Left ventricle myocardium inferior (tissue), 1 donor: ENCODE results near the gene SLC1A1. TPM values are rescaled to one million over a fixed set of nuclear protein-coding genes. Genes with fewer than 3 reads are reported as not detected.

Experiments
- DNase-seq: peaks from one replicate; pipeline ENCODE4 v3.0.0-alpha.2; 2020
- H3K27ac ChIP-seq: fragments of 200-600 bp; replicated peaks from 2 replicates; pipeline ENCODE4 v1.8.0; 2021
- H3K27me3 ChIP-seq: fragments of 200-600 bp; 2 replicates; pipeline ENCODE4 v1.8.0; 2021; ENCODE audit warnings: low read depth
- H3K36me3 ChIP-seq: fragments of 200-600 bp; 2 replicates; pipeline ENCODE4 v1.8.0; 2021
- H3K4me1 ChIP-seq: fragments of 200-600 bp; 2 replicates; pipeline ENCODE4 v1.8.0; 2021
- H3K4me3 ChIP-seq: fragments of 200-600 bp; 2 replicates; pipeline ENCODE4 v1.8.0; 2021; ENCODE audit warnings: mild to moderate bottlenecking, moderate library complexity
- H3K9me3 ChIP-seq: fragments of 200-600 bp; replicated peaks from 2 replicates; pipeline ENCODE4 v1.8.0; 2021
- CTCF ChIP-seq: fragments of 200-600 bp; IDR thresholded peaks from 2 replicates; pipeline ENCODE4 v1.8.0; 2021; ENCODE audit warnings: antibody characterized with exemption, mild to moderate bottlenecking, borderline replicate concordance
- intact Hi-C: fragments of 100-400 bp; cut with micrococcal nuclease; formaldehyde crosslinking; loops from one replicate; pipeline ENCODE4 v1.11.0; 2022
- total RNA-seq: library from RNA; stranded (reverse); fragmentation: NEBNext Ultra II Directional; extraction: Animal tissue kit (Norgen Biotek cat#: 25700); gene quantifications from one replicate; pipeline ENCODE4 v1.2.1, GENCODE V29; 2021
- donor health status: DM: no; HTN: yes; CAD: no; lungs with severe emphysema.

The SLC1A1 gene
- total RNA-seq, 1 donor from 2014 or later: 3.1 TPM

- Histone ChIP-seq H3K27ac (peak overlapping the region; percentile 19), H3K27me3 (no peaks in the 10 kb centered on the region), H3K4me3 (no peak overlapping the region), H3K4me1 (peaks cover 67% of the 10 kb centered on the region), H3K9me3 (no peaks in the 10 kb centered on the region), H3K36me3 (no peaks in the 10 kb centered on the region)
- no peak for TF ChIP-seq CTCF
- intact Hi-C loops: no loop called here
- DNase-seq: no peak
Measured at GRCh38 chr9:4547016-4547415, 56.7 kb downstream of the SLC1A1 start.

- Histone ChIP-seq H3K27ac (peak overlapping the region; percentile 71), H3K9me3 (no peaks in the 10 kb centered on the region), H3K27me3 (no peaks in the 10 kb centered on the region), H3K4me1 (peaks cover 82% of the 10 kb centered on the region), H3K4me3 (no peak overlapping the region), H3K36me3 (no peaks in the 10 kb centered on the region)
- peak; percentile 22 for DNase-seq
- TF ChIP-seq CTCF: peak; percentile 52
- intact Hi-C loops: no loop called here
Measured at GRCh38 chr9:4548811-4549725, 58.8 kb downstream of the SLC1A1 start.

- TF ChIP-seq CTCF: no peak
- Histone ChIP-seq H3K9me3 (no peaks in the 10 kb centered on the region), H3K4me1 (peaks cover 89% of the 10 kb centered on the region), H3K27me3 (no peaks in the 10 kb centered on the region), H3K27ac (peak overlapping the region; percentile 71), H3K36me3 (no peaks in the 10 kb centered on the region), H3K4me3 (no peak overlapping the region)
- intact Hi-C loops: no loop called here
- DNase-seq: no peak
Measured at GRCh38 chr9:4549751-4550295, 59.6 kb downstream of the SLC1A1 start.

- Histone ChIP-seq H3K36me3 (no peaks in the 10 kb centered on the region), H3K9me3 (no peaks in the 10 kb centered on the region), H3K27ac (peak overlapping the region; percentile 71), H3K27me3 (no peaks in the 10 kb centered on the region), H3K4me3 (no peak overlapping the region), H3K4me1 (peaks cover 93% of the 10 kb centered on the region)
- intact Hi-C loops: no loop called here
- DNase-seq: no peak
- TF ChIP-seq CTCF: no peak
Measured at GRCh38 chr9:4550777-4551484, 60.7 kb downstream of the SLC1A1 start.

GRCh38 chr9:4553951-4554381 lies 63.7 kb downstream of the SLC1A1 start:
- peaks cover 81% of the 10 kb centered on the region for H3K4me1 ChIP-seq
- no peak for TF ChIP-seq CTCF
- no peak for DNase-seq
- intact Hi-C loops: no loop called here
- H3K27ac ChIP-seq: peak overlapping the region; percentile 86
- H3K9me3 ChIP-seq: no peaks in the 10 kb centered on the region
- H3K27me3 ChIP-seq: no peaks in the 10 kb centered on the region
- no peaks in the 10 kb centered on the region for H3K36me3 ChIP-seq
- no peak overlapping the region for H3K4me3 ChIP-seq
